Dedifferentiated amniotic fluid mesenchymal stem cell (primary cell): ENCODE results near the gene LTO1.
A peak's percentile ranks its signal among the peaks of the same experiment; 100 is the strongest.

Experiments
- DNase-seq: peaks from one replicate; pipeline ENCODE4 v3.0.0-alpha.2; 2016; ENCODE audit errors: extremely low spot score

The LTO1 gene

GRCh38 chr11:69677749-69678148 is 2.6 kb upstream of the LTO1 start:
- DNase-seq: no peak

GRCh38 chr11:69674267-69674885 is 777 bp downstream of the LTO1 start:
- peak; percentile 77 for DNase-seq

GRCh38 chr11:69671734-69672465 is 3.3 kb downstream of the LTO1 start:
- DNase-seq: no peak

- DNase-seq: peak; percentile 80
Measured at GRCh38 chr11:69670158-69670845, 4.9 kb downstream of the LTO1 start.

- no peak for DNase-seq
Measured at GRCh38 chr11:69669486-69669885, 5.7 kb downstream of the LTO1 start.

- no peak for DNase-seq
Measured at GRCh38 chr11:69667619-69668604, 7.2 kb downstream of the LTO1 start.

GRCh38 chr11:69666752-69667536 is 8.2 kb downstream of the LTO1 start:
- DNase-seq: no peak

GRCh38 chr11:69666261-69666660 is 8.9 kb downstream of the LTO1 start:
- DNase-seq: no peak

- DNase-seq: no peak
Measured at GRCh38 chr11:69665669-69666068, 9.5 kb downstream of the LTO1 start.

- no peak for DNase-seq
Measured at GRCh38 chr11:69664901-69665300, 10.3 kb downstream of the LTO1 start.

GRCh38 chr11:69664103-69664775 is 10.9 kb downstream of the LTO1 start:
- DNase-seq: no peak

- no peak for DNase-seq
Measured at GRCh38 chr11:69663326-69663725, 11.8 kb downstream of the LTO1 start.

GRCh38 chr11:69662806-69663205 is 12.3 kb downstream of the LTO1 start:
- no peak for DNase-seq

- DNase-seq: no peak
Measured at GRCh38 chr11:69662021-69662698, 13.0 kb downstream of the LTO1 start.

GRCh38 chr11:69661413-69661715 is 13.8 kb downstream of the LTO1 start:
- no peak for DNase-seq

- DNase-seq: no peak
Measured at GRCh38 chr11:69660001-69660500, 15.1 kb downstream of the LTO1 start.

GRCh38 chr11:69659591-69659990 is 15.6 kb downstream of the LTO1 start:
- no peak for DNase-seq

- no peak for DNase-seq
Measured at GRCh38 chr11:69658626-69659450, 16.3 kb downstream of the LTO1 start.
